IgD-negative memory B cell (primary cell): ENCODE measurements around the gene NRP1. TPM values are rescaled to one million over a fixed set of nuclear protein-coding genes. Genes with fewer than 3 reads are reported as not detected.

Experiments used
- H3K27ac Mint-ChIP-seq, 3 donors: one replicate each; pipeline ENCODE4 v1.8.0; 2020 to 2022; ENCODE audit warnings: mild to moderate bottlenecking in 3 of 3, mixed read lengths in 3 of 3, moderate library complexity in 1 of 3
- H3K27me3 Mint-ChIP-seq: one replicate; pipeline ENCODE4 v1.8.0; 2021; ENCODE audit warnings: mixed read lengths
- H3K36me3 Mint-ChIP-seq: one replicate; pipeline ENCODE4 v1.8.0; 2020; ENCODE audit warnings: mild to moderate bottlenecking, mixed read lengths
- H3K4me1 Mint-ChIP-seq, 3 donors: one replicate each; pipeline ENCODE4 v1.8.0; 2020 to 2022; ENCODE audit warnings: mixed read lengths in 3 of 3, mild to moderate bottlenecking in 1 of 3
- H3K4me3 Mint-ChIP-seq, 4 donors: one replicate each; pipeline ENCODE4 v1.8.0; 2020 to 2022; ENCODE audit warnings: mild to moderate bottlenecking in 4 of 4, mixed read lengths in 4 of 4, moderate library complexity in 3 of 4
- H3K9me3 Mint-ChIP-seq, 3 donors: one replicate each; pipeline ENCODE4 v1.8.0; 2020 to 2021; ENCODE audit warnings: mixed read lengths in 3 of 3, mild to moderate bottlenecking in 1 of 3
- polyA plus RNA-seq: library from polyadenylated mRNA; unstranded; fragments of 300-500 nt; fragmentation: Illumina TruSeq; gene quantifications from one replicate; pipeline ENCODE4 v1.2.3, GENCODE V29; 2021

The NRP1 gene
- polyA plus RNA-seq, 1 donor from 2014 or later = not detected

GRCh38 chr10:33241351-33241750 lies 93.1 kb downstream of the NRP1 start:
- H3K4me3 Mint-ChIP-seq = no peak overlapping the region
- peaks cover 9% of the 10 kb centered on the region for H3K27me3 Mint-ChIP-seq
- H3K36me3 Mint-ChIP-seq = no peaks in the 10 kb centered on the region
- H3K4me1 Mint-ChIP-seq = peaks cover 6 to 15% (median 12%) of the 10 kb centered on the region in 3 donors
- no peak overlapping the region for H3K27ac Mint-ChIP-seq
- no peaks in the 10 kb centered on the region for H3K9me3 Mint-ChIP-seq

DNA sequence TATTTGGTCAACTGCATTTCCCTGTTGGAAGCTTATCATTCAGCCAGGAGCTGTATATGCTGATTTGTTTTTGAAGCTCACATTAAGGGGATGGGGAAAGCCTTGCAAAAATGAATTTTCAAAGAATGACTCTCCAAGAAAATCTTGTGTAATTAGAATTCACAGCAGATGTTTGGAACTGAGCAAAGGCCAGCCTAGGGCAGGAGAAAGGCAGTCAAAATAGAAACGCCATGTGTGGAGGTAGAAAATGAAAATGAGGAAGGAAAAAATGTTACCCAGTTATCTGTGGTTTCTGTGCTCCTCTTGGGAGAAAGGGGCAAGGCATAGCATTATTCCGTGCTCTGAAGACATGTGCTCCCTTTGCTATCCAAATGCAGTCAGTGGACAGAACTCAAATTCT lies 93.5 kb downstream of the NRP1 start:
- H3K27me3 Mint-ChIP-seq = peaks cover 9% of the 10 kb centered on the region
- no peak overlapping the region for H3K27ac Mint-ChIP-seq
- H3K4me1 Mint-ChIP-seq = peaks cover 6 to 15% (median 12%) of the 10 kb centered on the region in 3 donors
- H3K4me3 Mint-ChIP-seq = no peak overlapping the region
- H3K9me3 Mint-ChIP-seq = no peaks in the 10 kb centered on the region
- H3K36me3 Mint-ChIP-seq = no peaks in the 10 kb centered on the region

DNA sequence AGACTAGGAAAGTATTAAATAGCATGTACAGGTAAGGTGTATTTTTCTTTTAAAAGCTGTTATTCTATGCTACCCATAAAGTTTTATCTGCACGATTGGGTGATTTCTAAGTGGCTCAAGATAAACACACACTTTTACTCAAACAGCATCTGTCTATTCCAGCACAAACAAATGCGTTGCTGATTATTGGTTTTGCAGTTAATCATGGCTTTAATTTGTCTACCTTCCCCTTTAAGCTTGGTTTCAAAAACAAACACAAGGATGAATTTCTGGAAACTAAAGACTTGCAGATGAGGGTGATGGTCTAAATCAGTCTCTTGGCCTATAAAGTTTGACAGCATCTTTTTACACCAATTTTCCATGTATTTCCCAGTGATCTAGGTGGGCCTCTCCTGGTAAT lies 94.2 kb downstream of the NRP1 start:
- Mint-ChIP-seq H3K4me3 (no peak overlapping the region), H3K27ac (no peak overlapping the region), H3K36me3 (no peaks in the 10 kb centered on the region), H3K9me3 (no peaks in the 10 kb centered on the region), H3K27me3 (peaks cover 9% of the 10 kb centered on the region), H3K4me1 (peaks cover 5 to 12% (median 12%) of the 10 kb centered on the region in 3 donors)

DNA sequence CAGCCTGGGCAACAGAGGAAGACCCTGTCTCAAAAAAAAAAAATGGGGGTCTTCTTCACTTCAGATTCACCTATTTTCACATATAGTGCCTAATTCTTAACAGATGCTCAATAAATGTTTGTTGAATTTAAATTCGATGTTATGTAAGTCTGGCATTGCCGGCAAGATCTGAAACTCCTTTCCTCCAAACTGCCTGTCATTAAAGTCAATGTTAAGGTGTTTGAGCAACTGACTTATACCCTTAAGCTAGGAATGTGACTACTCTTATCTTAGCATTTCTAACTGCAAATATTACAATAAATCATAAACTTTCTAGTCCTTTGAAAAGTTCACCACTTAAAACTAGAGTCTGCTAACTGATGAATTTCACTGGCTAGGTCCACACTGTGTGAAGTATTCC lies 95.2 kb downstream of the NRP1 start:
- Mint-ChIP-seq H3K4me3 (no peak overlapping the region), H3K27ac (no peak overlapping the region), H3K36me3 (no peaks in the 10 kb centered on the region), H3K27me3 (peaks cover 8% of the 10 kb centered on the region), H3K9me3 (no peaks in the 10 kb centered on the region), H3K4me1 (peaks cover 2 to 9% (median 8%) of the 10 kb centered on the region in 3 donors)

GRCh38 chr10:33238643-33239042 lies 95.8 kb downstream of the NRP1 start:
- Mint-ChIP-seq H3K27ac (no peak overlapping the region), H3K4me3 (no peak overlapping the region), H3K36me3 (no peaks in the 10 kb centered on the region), H3K4me1 (peaks cover 2 to 5% (median 4%) of the 10 kb centered on the region in 3 donors), H3K27me3 (peaks cover 3% of the 10 kb centered on the region), H3K9me3 (no peaks in the 10 kb centered on the region)

DNA sequence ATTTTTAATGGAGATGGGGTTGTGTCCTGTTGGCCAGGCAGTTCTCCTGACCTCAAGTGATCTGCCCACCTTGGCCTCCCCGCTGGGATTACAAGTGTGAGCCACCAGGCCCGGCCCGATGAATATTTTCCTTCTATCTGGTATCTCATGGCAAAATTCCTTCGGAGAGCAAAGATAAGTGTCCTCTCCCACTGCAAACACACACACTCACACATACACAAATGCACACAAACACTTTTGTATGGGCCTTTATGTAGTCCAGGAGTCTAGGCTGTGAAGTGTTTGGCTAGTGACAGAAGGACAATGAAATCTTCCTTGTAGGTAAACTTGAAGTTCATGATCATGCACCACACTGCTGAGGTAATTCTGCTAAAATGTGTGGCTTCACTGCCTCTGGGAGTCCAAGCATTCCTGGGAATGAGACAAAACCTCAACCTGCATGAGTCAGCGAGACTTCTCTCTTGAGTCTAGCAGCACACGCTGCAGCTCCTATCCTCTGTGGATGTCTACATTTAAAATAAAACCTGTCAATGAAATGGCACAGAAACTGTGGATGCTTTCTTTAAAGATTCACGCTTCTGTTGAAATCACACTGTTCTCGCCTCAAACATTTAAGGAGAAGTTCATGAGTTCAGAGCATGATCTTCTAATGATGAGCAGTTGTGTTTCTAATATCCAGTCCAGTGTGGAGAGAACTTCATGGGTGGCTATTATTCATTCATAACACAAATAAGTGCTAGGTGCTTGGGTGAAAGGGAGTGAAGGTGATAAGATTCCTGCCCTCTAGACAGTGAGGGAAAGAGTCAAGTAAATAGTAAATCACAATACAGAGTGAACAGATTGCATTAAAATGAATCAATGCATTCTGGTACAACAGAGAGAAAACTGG lies 96.5 kb downstream of the NRP1 start:
- H3K27ac Mint-ChIP-seq = no peak overlapping the region
- peaks cover 2 to 5% (median 4%) of the 10 kb centered on the region in 3 donors for H3K4me1 Mint-ChIP-seq
- no peaks in the 10 kb centered on the region for H3K36me3 Mint-ChIP-seq
- peaks cover 3% of the 10 kb centered on the region for H3K27me3 Mint-ChIP-seq
- H3K9me3 Mint-ChIP-seq = no peaks in the 10 kb centered on the region
- H3K4me3 Mint-ChIP-seq = no peak overlapping the region

GRCh38 chr10:33236916-33237315 lies 97.6 kb downstream of the NRP1 start:
- H3K4me1 Mint-ChIP-seq = peaks cover 2 to 5% (median 4%) of the 10 kb centered on the region in 3 donors
- H3K9me3 Mint-ChIP-seq = no peaks in the 10 kb centered on the region
- H3K27me3 Mint-ChIP-seq = peaks cover 3% of the 10 kb centered on the region
- no peak overlapping the region for H3K4me3 Mint-ChIP-seq
- peak overlapping the region in 1 of 3 donors; percentile 32 for H3K27ac Mint-ChIP-seq
- H3K36me3 Mint-ChIP-seq = no peaks in the 10 kb centered on the region

DNA sequence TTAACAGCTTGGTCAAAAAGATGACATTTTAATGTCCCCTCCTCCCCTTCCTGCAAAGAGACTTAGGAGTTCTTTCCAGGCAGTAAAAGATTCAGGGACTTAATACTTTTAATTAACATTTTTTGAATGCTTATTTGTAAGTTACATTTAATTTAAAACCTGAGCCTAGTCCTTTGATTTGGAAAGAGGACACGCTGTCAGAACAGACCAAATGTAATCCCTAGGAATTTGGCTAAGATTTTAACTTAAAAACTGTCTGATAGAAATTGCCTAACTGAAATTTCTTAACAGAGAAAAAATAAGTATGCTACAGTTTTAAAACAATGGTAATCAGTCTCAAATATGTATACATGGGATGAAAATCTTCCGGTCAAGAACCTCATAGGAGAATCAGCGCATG lies 98.5 kb downstream of the NRP1 start:
- Mint-ChIP-seq H3K4me3 (no peak overlapping the region), H3K4me1 (peaks cover under 1 to 3% (median 2%) of the 10 kb centered on the region in 3 donors)

DNA sequence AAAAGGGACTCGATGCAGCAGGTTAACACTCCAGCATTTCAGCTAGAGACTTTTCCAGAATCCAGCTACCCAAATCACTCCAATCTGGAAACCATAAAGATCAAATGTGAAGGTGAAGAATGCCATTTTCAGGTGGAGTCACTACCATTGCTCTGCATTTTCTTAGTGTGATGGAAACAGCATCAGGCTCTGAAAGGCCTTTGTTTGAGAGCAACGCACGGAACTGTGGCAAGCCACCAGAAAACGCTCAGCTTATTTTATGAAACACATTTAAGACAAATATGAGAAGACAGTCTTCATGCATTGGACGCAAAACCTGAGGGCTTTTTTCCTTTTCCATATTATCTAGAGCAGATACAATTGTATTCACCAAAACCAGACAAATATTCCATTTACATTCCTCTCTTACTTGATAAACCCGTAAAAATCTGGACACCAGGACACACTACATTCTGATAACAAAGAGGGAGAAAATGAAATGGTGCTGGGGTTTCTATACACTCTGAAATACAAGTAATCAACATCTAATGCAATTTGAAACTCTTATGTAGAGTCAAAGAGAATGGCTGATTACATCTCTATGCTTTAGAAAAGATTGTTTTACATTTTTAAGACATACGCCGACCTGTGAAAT lies 99.1 kb downstream of the NRP1 start:
- no peaks in the 10 kb centered on the region for H3K9me3 Mint-ChIP-seq
- H3K4me3 Mint-ChIP-seq = no peak overlapping the region

More for the DNA sequence above, 98.5 kb downstream of the NRP1 start:
- H3K36me3 Mint-ChIP-seq = no peaks in the 10 kb centered on the region
- no peaks in the 10 kb centered on the region for H3K9me3 Mint-ChIP-seq
- no peak overlapping the region for H3K27ac Mint-ChIP-seq
- peaks cover 1% of the 10 kb centered on the region for H3K27me3 Mint-ChIP-seq

GRCh38 chr10:33234831-33235237 lies 99.6 kb downstream of the NRP1 start:
- Mint-ChIP-seq H3K27me3 (peaks cover 1% of the 10 kb centered on the region), H3K4me3 (no peak overlapping the region), H3K27ac (no peak overlapping the region), H3K9me3 (no peaks in the 10 kb centered on the region), H3K4me1 (no peaks in the 10 kb centered on the region), H3K36me3 (no peaks in the 10 kb centered on the region)

More for the DNA sequence above, 99.1 kb downstream of the NRP1 start:
- Mint-ChIP-seq H3K27ac (no peak overlapping the region), H3K36me3 (no peaks in the 10 kb centered on the region), H3K27me3 (peaks cover 1% of the 10 kb centered on the region), H3K4me1 (no peaks in the 10 kb centered on the region)

DNA sequence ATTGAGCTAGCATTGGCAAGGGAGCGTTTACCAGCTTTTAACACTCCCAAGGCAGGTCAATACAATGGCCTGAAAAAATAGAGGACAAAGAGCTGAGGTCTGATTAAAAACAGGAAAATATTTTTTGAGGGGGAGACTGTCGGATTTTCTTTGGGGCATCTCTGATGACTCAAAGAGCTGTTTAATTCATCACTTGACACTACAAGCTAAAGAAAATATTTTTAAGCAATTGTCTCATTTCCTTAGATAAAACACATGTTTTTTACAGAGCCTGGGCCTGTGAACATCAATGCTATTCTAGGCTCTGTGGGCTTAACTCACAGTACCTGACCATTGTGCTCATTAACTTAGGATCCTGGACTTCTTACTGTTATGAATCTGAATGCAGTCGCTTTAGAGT lies 100.8 kb downstream of the NRP1 start:
- no peaks in the 10 kb centered on the region for H3K36me3 Mint-ChIP-seq
- no peak overlapping the region for H3K4me3 Mint-ChIP-seq
- H3K9me3 Mint-ChIP-seq = no peaks in the 10 kb centered on the region
- H3K27me3 Mint-ChIP-seq = peaks cover 1% of the 10 kb centered on the region
- H3K4me1 Mint-ChIP-seq = no peaks in the 10 kb centered on the region
- H3K27ac Mint-ChIP-seq = no peak overlapping the region

DNA sequence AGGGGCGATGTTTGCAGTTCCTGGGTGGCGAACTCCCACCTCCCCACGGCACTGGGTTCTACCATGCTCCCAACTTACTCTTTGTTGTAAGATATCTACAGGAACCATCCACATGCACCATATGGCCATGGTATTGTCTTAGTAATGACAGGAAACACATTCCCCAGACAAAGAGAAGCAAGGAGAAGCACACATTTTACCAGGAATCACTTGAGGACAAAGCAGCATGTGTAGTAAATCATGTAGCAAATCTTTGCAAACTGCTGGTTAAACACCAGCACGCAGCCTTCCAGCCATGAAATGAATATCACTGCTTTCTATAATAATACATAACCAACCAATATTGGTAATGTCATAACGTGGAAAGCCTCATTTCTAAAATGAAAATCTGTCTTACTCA lies 101.2 kb downstream of the NRP1 start:
- H3K4me1 Mint-ChIP-seq = no peaks in the 10 kb centered on the region

GRCh38 chr10:33231621-33232350 lies 102.7 kb downstream of the NRP1 start:
- Mint-ChIP-seq H3K9me3 (no peaks in the 10 kb centered on the region), H3K36me3 (no peaks in the 10 kb centered on the region), H3K4me3 (no peak overlapping the region), H3K27ac (peak overlapping the region in 1 of 3 donors; percentile 13), H3K4me1 (no peaks in the 10 kb centered on the region), H3K27me3 (peaks cover 1% of the 10 kb centered on the region)

More for the DNA sequence above, 101.2 kb downstream of the NRP1 start:
- no peaks in the 10 kb centered on the region for H3K9me3 Mint-ChIP-seq
- no peaks in the 10 kb centered on the region for H3K36me3 Mint-ChIP-seq
- no peak overlapping the region for H3K4me3 Mint-ChIP-seq
- H3K27ac Mint-ChIP-seq = no peak overlapping the region
- peaks cover 1% of the 10 kb centered on the region for H3K27me3 Mint-ChIP-seq

- H3K27ac Mint-ChIP-seq = no peak overlapping the region
- no peak overlapping the region for H3K4me3 Mint-ChIP-seq
- no peaks in the 10 kb centered on the region for H3K36me3 Mint-ChIP-seq
- peaks cover 6% of the 10 kb centered on the region for H3K27me3 Mint-ChIP-seq
- H3K9me3 Mint-ChIP-seq = no peaks in the 10 kb centered on the region
- H3K4me1 Mint-ChIP-seq = no peaks in the 10 kb centered on the region
Measured at GRCh38 chr10:33229949-33230267, 104.6 kb downstream of the NRP1 start.

GRCh38 chr10:33229252-33229948 lies 105.1 kb downstream of the NRP1 start:
- Mint-ChIP-seq H3K4me3 (no peak overlapping the region), H3K9me3 (no peaks in the 10 kb centered on the region), H3K36me3 (no peaks in the 10 kb centered on the region), H3K27ac (no peak overlapping the region), H3K27me3 (peaks cover 10% of the 10 kb centered on the region), H3K4me1 (no peaks in the 10 kb centered on the region)
